Activated CD4-positive, alpha-beta T cell treated with anti-CD3 and anti-CD28 coated beads, Interleukin-10, Interleukin-2, amounts not matched to agents 100 ng/mL and 50 ng/mL, durations not matched to agents 16 hours and 8 hours (primary cell): Measurements from ENCODE around the gene ADAMTS2.

ENCODE experiments used
- DNase-seq: peaks from one replicate; pipeline ENCODE4 v3.0.0-alpha.2; 2020

The ADAMTS2 gene

GRCh38 chr5:179275381-179275878 lies 69.8 kb downstream of the ADAMTS2 start:
- no peak for DNase-seq

- no peak for DNase-seq
These were observed 70.6 kb downstream of the ADAMTS2 start for GRCh38 chr5:179274321-179275315.

GRCh38 chr5:179273441-179274145 lies 71.7 kb downstream of the ADAMTS2 start:
- DNase-seq = no peak

- DNase-seq = no peak
These were observed 72.2 kb downstream of the ADAMTS2 start for GRCh38 chr5:179273073-179273435.

GRCh38 chr5:179272326-179273072 lies 72.8 kb downstream of the ADAMTS2 start:
- DNase-seq = no peak

- DNase-seq = no peak
These were observed 73.4 kb downstream of the ADAMTS2 start for GRCh38 chr5:179271821-179272325.

GRCh38 chr5:179271428-179271734 lies 73.9 kb downstream of the ADAMTS2 start:
- no peak for DNase-seq

GRCh38 chr5:179270581-179271427 lies 74.5 kb downstream of the ADAMTS2 start:
- no peak for DNase-seq

GRCh38 chr5:179269781-179270543 lies 75.3 kb downstream of the ADAMTS2 start:
- DNase-seq = no peak

GRCh38 chr5:179268966-179269693 lies 76.1 kb downstream of the ADAMTS2 start:
- DNase-seq = no peak

- no peak for DNase-seq
These were observed 76.8 kb downstream of the ADAMTS2 start for GRCh38 chr5:179268399-179268952.

GRCh38 chr5:179267671-179268083 lies 77.6 kb downstream of the ADAMTS2 start:
- DNase-seq = no peak

GRCh38 chr5:179267071-179267670 lies 78.1 kb downstream of the ADAMTS2 start:
- DNase-seq = no peak

GRCh38 chr5:179266291-179267070 lies 78.8 kb downstream of the ADAMTS2 start:
- no peak for DNase-seq

- no peak for DNase-seq
These were observed 79.6 kb downstream of the ADAMTS2 start for GRCh38 chr5:179265514-179266290.

- DNase-seq = no peak
These were observed 80.3 kb downstream of the ADAMTS2 start for GRCh38 chr5:179264783-179265513.

GRCh38 chr5:179264053-179264782 lies 81.0 kb downstream of the ADAMTS2 start:
- DNase-seq = no peak
